ENCODE data around the gene CD164L2.

Gene CD164L2

DNA sequence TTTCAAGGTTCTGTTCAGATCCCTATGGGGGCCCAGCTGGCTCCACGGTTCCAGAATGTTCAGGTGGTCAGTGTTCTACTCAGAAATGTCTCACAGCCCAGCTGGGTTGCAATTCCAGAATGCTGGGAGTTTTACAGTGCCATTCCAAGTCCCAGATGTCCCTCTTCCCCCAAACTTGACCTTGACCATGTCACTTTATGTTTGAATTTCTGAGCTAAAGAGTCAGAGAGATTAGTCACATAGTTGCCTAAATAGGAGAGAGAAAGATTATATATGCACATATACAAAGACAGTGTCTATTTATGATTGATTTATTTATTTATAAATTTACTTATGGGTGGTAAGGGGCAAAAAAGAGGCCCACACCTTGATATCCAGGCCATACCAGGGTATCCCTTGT is 11.8 kb upstream of the CD164L2 start:
- H4K20me1 ChIP-seq (ENCODE audit: insufficient read depth, low read length), result no peaks in the 10 kb centered on the region
- peaks cover 10% of the 10 kb centered on the region; the same call in 1 of the 2 replicates for H3K4me1 ChIP-seq (ENCODE audit: low read length)
- no peaks in the 10 kb centered on the region for H3K27me3 ChIP-seq (ENCODE audit: low read depth, low read length)
- no peaks in the 10 kb centered on the region for H3K36me3 ChIP-seq (replicated peaks; ENCODE audit: low read depth, low read length)
- H2AFZ ChIP-seq (ENCODE audit: low read depth, low read length), result no peak overlapping the region
- H3K27ac ChIP-seq (ENCODE audit: low read length), result no peak overlapping the region
- H3K4me2 ChIP-seq (ENCODE audit: low read length), result no peak overlapping the region
- H3K9ac ChIP-seq (ENCODE audit: low read length), result no peak overlapping the region
- H3K9me3 ChIP-seq (ENCODE audit: insufficient read depth, low read length), result no peaks in the 10 kb centered on the region
- no peak for TF ChIP-seq EZH2phosphoT487 (IDR thresholded peaks at IDR 0.05; ENCODE audit: low read depth)
- TF ChIP-seq, protein P1, sequence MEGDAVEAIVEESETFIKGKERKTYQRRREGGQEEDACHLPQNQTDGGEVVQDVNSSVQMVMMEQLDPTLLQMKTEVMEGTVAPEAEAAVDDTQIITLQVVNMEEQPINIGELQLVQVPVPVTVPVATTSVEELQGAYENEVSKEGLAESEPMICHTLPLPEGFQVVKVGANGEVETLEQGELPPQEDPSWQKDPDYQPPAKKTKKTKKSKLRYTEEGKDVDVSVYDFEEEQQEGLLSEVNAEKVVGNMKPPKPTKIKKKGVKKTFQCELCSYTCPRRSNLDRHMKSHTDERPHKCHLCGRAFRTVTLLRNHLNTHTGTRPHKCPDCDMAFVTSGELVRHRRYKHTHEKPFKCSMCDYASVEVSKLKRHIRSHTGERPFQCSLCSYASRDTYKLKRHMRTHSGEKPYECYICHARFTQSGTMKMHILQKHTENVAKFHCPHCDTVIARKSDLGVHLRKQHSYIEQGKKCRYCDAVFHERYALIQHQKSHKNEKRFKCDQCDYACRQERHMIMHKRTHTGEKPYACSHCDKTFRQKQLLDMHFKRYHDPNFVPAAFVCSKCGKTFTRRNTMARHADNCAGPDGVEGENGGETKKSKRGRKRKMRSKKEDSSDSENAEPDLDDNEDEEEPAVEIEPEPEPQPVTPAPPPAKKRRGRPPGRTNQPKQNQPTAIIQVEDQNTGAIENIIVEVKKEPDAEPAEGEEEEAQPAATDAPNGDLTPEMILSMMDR (IDR thresholded peaks at IDR 0.05; ENCODE audit: low read depth, low read length), result no peak
- H3K79me2 ChIP-seq (ENCODE audit: low read length), result no peaks in the 10 kb centered on the region
- H3K4me3 ChIP-seq (ENCODE audit: low read length), result no peak overlapping the region

DNA sequence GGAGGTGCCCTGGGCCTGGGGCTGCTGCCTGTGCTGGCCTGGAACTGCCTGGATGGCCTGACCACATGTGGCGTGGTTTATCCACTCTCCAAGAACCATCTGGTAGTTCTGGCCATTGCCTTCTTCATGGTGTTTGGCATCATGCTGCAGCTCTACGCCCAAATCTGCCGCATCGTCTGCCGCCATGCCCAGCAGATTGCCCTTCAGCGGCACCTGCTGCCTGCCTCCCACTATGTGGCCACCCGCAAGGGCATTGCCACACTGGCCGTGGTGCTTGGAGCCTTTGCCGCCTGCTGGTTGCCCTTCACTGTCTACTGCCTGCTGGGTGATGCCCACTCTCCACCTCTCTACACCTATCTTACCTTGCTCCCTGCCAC is 11.1 kb upstream of the CD164L2 start:
- TF ChIP-seq, protein P1 (IDR thresholded peaks at IDR 0.05; ENCODE audit: low read depth, low read length), result no peak
- TF ChIP-seq EZH2phosphoT487 (IDR thresholded peaks at IDR 0.05; ENCODE audit: low read depth), result no peak
- Histone ChIP-seq H3K36me3 (replicated peaks; ENCODE audit: low read depth, low read length) (no peaks in the 10 kb centered on the region), H3K27me3 (ENCODE audit: low read depth, low read length) (no peaks in the 10 kb centered on the region), H3K9ac (ENCODE audit: low read length) (no peak overlapping the region), H3K4me2 (ENCODE audit: low read length) (no peak overlapping the region), H2AFZ (ENCODE audit: low read depth, low read length) (no peak overlapping the region), H3K27ac (ENCODE audit: low read length) (no peak overlapping the region), H3K79me2 (ENCODE audit: low read length) (no peaks in the 10 kb centered on the region), H3K9me3 (ENCODE audit: insufficient read depth, low read length) (no peaks in the 10 kb centered on the region), H3K4me1 (ENCODE audit: low read length) (peaks cover 10% of the 10 kb centered on the region; the same call in 1 of the 2 replicates), H4K20me1 (ENCODE audit: insufficient read depth, low read length) (no peaks in the 10 kb centered on the region), H3K4me3 (ENCODE audit: low read length) (no peak overlapping the region)

DNA sequence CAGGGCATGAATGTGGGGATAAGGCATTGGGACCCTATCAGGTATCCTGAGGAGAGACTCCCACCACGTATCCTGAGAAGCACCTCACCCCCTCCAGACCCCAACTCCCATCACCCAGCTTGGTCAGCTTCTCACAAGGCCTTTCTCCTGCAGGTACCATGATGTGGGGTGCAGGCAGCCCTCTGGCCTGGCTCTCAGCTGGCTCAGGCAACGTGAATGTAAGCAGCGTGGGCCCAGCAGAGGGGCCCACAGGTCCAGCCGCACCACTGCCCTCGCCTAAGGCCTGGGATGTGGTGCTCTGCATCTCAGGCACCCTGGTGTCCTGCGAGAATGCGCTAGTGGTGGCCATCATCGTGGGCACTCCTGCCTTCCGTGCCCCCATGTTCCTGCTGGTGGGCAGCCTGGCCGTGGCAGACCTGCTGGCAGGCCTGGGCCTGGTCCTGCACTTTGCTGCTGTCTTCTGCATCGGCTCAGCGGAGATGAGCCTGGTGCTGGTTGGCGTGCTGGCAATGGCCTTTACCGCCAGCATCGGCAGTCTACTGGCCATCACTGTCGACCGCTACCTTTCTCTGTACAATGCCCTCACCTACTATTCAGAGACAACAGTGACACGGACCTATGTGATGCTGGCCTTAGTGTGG is 10.6 kb upstream of the CD164L2 start:
- 0 out of 2 replicates have a peak overlapping the region, but pooled peaks have one; percentile 98 for H3K4me2 ChIP-seq (ENCODE audit: low read length)

More for the DNA sequence above, 10.6 kb upstream of the CD164L2 start:
- no peaks in the 10 kb centered on the region for H3K9me3 ChIP-seq (ENCODE audit: insufficient read depth, low read length)
- no peak overlapping the region for H3K9ac ChIP-seq (ENCODE audit: low read length)
- H3K27ac ChIP-seq (ENCODE audit: low read length), result no peak overlapping the region
- no peak overlapping the region for H3K4me3 ChIP-seq (ENCODE audit: low read length)
- no peaks in the 10 kb centered on the region for H3K27me3 ChIP-seq (ENCODE audit: low read depth, low read length)
- no peak for TF ChIP-seq EZH2phosphoT487 (IDR thresholded peaks at IDR 0.05; ENCODE audit: low read depth)
- TF ChIP-seq, protein P1 (IDR thresholded peaks at IDR 0.05; ENCODE audit: low read depth, low read length), result no peak
- H3K4me1 ChIP-seq (ENCODE audit: low read length), result peaks cover 10% of the 10 kb centered on the region; the same call in 1 of the 2 replicates
- H3K36me3 ChIP-seq (replicated peaks; ENCODE audit: low read depth, low read length), result no peaks in the 10 kb centered on the region
- H3K79me2 ChIP-seq (ENCODE audit: low read length), result no peaks in the 10 kb centered on the region
- H4K20me1 ChIP-seq (ENCODE audit: insufficient read depth, low read length), result no peaks in the 10 kb centered on the region
- no peak overlapping the region for H2AFZ ChIP-seq (ENCODE audit: low read depth, low read length)
